ENCODE data around the gene UBE2QL1.

The UBE2QL1 gene

GRCh38 chr5:6476313-6476661, 27.6 kb downstream of the UBE2QL1 start:
- no peak for DNase-seq (ENCODE audit: low read depth in 2 of 2)

GRCh38 chr5:6478793-6479192, 30.1 kb downstream of the UBE2QL1 start:
- no peak for DNase-seq (ENCODE audit: low read depth in 2 of 2)

- no peak for DNase-seq (ENCODE audit: low read depth in 2 of 2)
Measured at GRCh38 chr5:6480133-6481051, 31.7 kb downstream of the UBE2QL1 start.

- DNase-seq (ENCODE audit: low read depth in 2 of 2) = no peak
Measured at GRCh38 chr5:6482735-6483134, 34.1 kb downstream of the UBE2QL1 start.

GRCh38 chr5:6483880-6484382, 35.3 kb downstream of the UBE2QL1 start:
- DNase-seq (ENCODE audit: low read depth in 2 of 2) = no peak

- DNase-seq (ENCODE audit: low read depth in 2 of 2) = no peak
Measured at GRCh38 chr5:6484446-6484845, 35.8 kb downstream of the UBE2QL1 start.

- DNase-seq (ENCODE audit: low read depth in 2 of 2) = no peak
Measured at GRCh38 chr5:6484899-6485298, 36.2 kb downstream of the UBE2QL1 start.

- no peak for DNase-seq (ENCODE audit: low read depth in 2 of 2)
Measured at GRCh38 chr5:6485441-6485840, 36.8 kb downstream of the UBE2QL1 start.

GRCh38 chr5:6486074-6486473, 37.4 kb downstream of the UBE2QL1 start:
- DNase-seq (ENCODE audit: low read depth in 2 of 2) = no peak

GRCh38 chr5:6487081-6487480, 38.4 kb downstream of the UBE2QL1 start:
- no peak for DNase-seq (ENCODE audit: low read depth in 2 of 2)

GRCh38 chr5:6488021-6488420, 39.4 kb downstream of the UBE2QL1 start:
- no peak for DNase-seq (ENCODE audit: low read depth in 2 of 2)

- no peak for DNase-seq (ENCODE audit: low read depth in 2 of 2)
Measured at GRCh38 chr5:6489643-6490185, 41.1 kb downstream of the UBE2QL1 start.

GRCh38 chr5:6490246-6490645, 41.6 kb downstream of the UBE2QL1 start:
- no peak for DNase-seq (ENCODE audit: low read depth in 2 of 2)

GRCh38 chr5:6490693-6491092, 42.0 kb downstream of the UBE2QL1 start:
- no peak for DNase-seq (ENCODE audit: low read depth in 2 of 2)

GRCh38 chr5:6491196-6491918, 42.7 kb downstream of the UBE2QL1 start:
- no peak for DNase-seq (ENCODE audit: low read depth in 2 of 2)

- DNase-seq (ENCODE audit: low read depth in 2 of 2) = no peak
Measured at GRCh38 chr5:6491919-6492290, 43.2 kb downstream of the UBE2QL1 start.

- no peak for DNase-seq (ENCODE audit: low read depth in 2 of 2)
Measured at GRCh38 chr5:6492934-6493333, 44.3 kb downstream of the UBE2QL1 start.

GRCh38 chr5:6493681-6494454, 45.2 kb downstream of the UBE2QL1 start:
- no peak for DNase-seq (ENCODE audit: low read depth in 2 of 2)

GRCh38 chr5:6494939-6495338, 46.3 kb downstream of the UBE2QL1 start:
- no peak for DNase-seq (ENCODE audit: low read depth in 2 of 2)

- DNase-seq (ENCODE audit: low read depth in 2 of 2) = no peak
Measured at GRCh38 chr5:6495433-6496206, 47.0 kb downstream of the UBE2QL1 start.

- no peak for DNase-seq (ENCODE audit: low read depth in 2 of 2)
Measured at GRCh38 chr5:6496207-6496584, 47.5 kb downstream of the UBE2QL1 start.

Data from fibroblast of skin of left quadriceps (primary cell).